ENCODE results near the gene YIPF7. TPM values are rescaled to one million over a fixed set of nuclear protein-coding genes. Genes with fewer than 3 reads are reported as not detected.
A peak's percentile ranks its signal among the peaks of the same experiment; 100 is the strongest.

The YIPF7 gene
- polyA plus RNA-seq, 2 of the 4 experiments (the other 2 are of a cell fraction) = not detected

- peak; percentile 30; the same call in 1 of the 2 replicates for TF ChIP-seq BHLHE40 (IDR thresholded peaks at IDR 0.05; ENCODE audit: low read depth, low read length)
- TF ChIP-seq CHD4 (IDR thresholded peaks at IDR 0.05; ENCODE audit: borderline replicate concordance) = no peak
- TF ChIP-seq MAFK (IDR thresholded peaks at IDR 0.05; ENCODE audit: partially characterized antibody) = no peak
- no peak for TF ChIP-seq FOXS1 (CRISPR knock-in tag; IDR thresholded peaks at IDR 0.05)
- TF ChIP-seq, protein P1, sequence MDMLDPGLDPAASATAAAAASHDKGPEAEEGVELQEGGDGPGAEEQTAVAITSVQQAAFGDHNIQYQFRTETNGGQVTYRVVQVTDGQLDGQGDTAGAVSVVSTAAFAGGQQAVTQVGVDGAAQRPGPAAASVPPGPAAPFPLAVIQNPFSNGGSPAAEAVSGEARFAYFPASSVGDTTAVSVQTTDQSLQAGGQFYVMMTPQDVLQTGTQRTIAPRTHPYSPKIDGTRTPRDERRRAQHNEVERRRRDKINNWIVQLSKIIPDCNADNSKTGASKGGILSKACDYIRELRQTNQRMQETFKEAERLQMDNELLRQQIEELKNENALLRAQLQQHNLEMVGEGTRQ (IDR thresholded peaks at IDR 0.05) = peak; percentile 90
- no peak for TF ChIP-seq TP53 (CRISPR knock-in tag; IDR thresholded peaks at IDR 0.05)
- TF ChIP-seq E2F6 (IDR thresholded peaks at IDR 0.05; ENCODE audit: borderline replicate concordance, low read depth) = no peak
Measured at GRCh38 chr4:44678094-44679041, 26.9 kb upstream of the YIPF7 start, which contains the start of gene GUF1 (continued).

DNA sequence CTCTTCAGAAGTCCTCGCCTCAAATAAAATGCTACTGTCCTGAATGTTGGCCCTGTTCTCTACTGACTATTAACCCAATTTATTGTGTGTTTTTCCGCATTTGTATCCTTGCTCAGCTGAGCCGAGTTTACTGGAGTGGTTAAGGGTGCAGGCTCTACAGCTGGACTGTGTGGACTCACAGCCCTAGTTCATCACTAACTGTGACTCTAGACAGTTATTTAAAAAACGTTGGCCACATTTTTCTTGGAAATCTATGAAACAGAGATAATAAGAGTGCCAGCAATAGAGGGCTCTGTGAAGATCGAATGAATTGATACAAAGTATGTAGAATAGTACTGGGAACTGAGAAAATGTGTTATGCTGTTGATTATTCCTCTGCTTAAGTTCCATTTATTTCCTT is 23.9 kb upstream of the YIPF7 start:
- DNase-seq (ENCODE audit: low read depth in 1 of 2, low spot score in 1 of 2) (no peak), FAIRE-seq (no peak), ATAC-seq (no peak)
- no peaks in the 10 kb centered on the region for H3K9me3 ChIP-seq
- WGBS (ENCODE audit: missing lambda C conversion rate) = 39% methylated on average over 5 of the region's 5 CpGs
- POLR2A ChIA-PET = no interaction called here
- H3K4me1 ChIP-seq = peaks cover 5% of the 10 kb centered on the region
- CTCF ChIA-PET = no interaction called here
- no peak overlapping the region for H3K4me3 ChIP-seq
- TF ChIP-seq RAD21 (conservative IDR thresholded peaks at IDR 0.05 in 1 of 2, IDR thresholded peaks at IDR 0.05 in 1 of 2) (no peak), ZC3H11A (IDR thresholded peaks at IDR 0.05) (no peak), CHD2 (IDR thresholded peaks at IDR 0.05; ENCODE audit: low read length, partially characterized antibody) (no peak), JUNB (IDR thresholded peaks at IDR 0.05) (no peak), GATA3 (IDR thresholded peaks at IDR 0.05; ENCODE audit: borderline replicate concordance) (no peak), NPAS2 (CRISPR knock-in tag; IDR thresholded peaks at IDR 0.05; ENCODE audit: borderline replicate concordance) (no peak), BHLHE40 (IDR thresholded peaks at IDR 0.05; ENCODE audit: low read depth, low read length) (no peak), EP300 (IDR thresholded peaks at IDR 0.05) (no peak), CBX8 (IDR thresholded peaks at IDR 0.05) (no peak), SREBF2 (IDR thresholded peaks at IDR 0.05) (no peak), KDM1A (IDR thresholded peaks at IDR 0.05; ENCODE audit: low read depth) (no peak)
- TF ChIP-seq, protein P2, sequence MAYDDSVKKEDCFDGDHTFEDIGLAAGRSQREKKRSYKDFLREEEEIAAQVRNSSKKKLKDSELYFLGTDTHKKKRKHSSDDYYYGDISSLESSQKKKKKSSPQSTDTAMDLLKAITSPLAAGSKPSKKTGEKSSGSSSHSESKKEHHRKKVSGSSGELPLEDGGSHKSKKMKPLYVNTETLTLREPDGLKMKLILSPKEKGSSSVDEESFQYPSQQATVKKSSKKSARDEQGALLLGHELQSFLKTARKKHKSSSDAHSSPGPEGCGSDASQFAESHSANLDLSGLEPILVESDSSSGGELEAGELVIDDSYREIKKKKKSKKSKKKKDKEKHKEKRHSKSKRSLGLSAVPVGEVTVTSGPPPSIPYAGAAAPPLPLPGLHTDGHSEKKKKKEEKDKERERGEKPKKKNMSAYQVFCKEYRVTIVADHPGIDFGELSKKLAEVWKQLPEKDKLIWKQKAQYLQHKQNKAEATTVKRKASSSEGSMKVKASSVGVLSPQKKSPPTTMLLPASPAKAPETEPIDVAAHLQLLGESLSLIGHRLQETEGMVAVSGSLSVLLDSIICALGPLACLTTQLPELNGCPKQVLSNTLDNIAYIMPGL (CRISPR knock-in tag; IDR thresholded peaks at IDR 0.05; ENCODE audit: borderline replicate concordance) = no peak
- TF ChIP-seq, protein P3, sequence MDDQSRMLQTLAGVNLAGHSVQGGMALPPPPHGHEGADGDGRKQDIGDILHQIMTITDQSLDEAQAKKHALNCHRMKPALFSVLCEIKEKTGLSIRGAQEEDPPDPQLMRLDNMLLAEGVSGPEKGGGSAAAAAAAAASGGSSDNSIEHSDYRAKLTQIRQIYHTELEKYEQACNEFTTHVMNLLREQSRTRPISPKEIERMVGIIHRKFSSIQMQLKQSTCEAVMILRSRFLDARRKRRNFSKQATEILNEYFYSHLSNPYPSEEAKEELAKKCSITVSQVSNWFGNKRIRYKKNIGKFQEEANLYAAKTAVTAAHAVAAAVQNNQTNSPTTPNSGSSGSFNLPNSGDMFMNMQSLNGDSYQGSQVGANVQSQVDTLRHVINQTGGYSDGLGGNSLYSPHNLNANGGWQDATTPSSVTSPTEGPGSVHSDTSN (IDR thresholded peaks at IDR 0.05) = no peak
- H3K4me2 ChIP-seq = no peak overlapping the region
- H3K27ac ChIP-seq = no peak overlapping the region

DNA sequence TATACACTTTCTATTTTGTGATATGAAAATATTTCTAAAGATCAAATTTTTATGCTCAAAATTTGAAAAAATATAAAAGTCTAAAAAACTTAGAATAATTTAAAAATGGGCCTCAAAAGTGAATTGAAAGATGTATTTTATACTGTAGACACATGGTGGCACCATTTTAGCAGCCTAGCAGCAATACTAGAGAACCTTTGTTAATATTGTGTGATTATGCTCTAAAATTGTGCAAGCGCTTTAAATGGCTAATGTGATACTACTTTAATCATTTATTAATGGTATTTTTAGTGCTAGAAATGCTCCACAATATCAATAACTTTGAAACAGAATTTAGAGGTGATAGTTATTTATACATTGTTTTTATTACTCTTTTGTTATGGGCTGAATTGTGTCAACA is 23.0 kb upstream of the YIPF7 start:
- Histone ChIP-seq H3K27ac (no peak overlapping the region), H3K9me3 (no peaks in the 10 kb centered on the region), H3K4me2 (no peak overlapping the region), H3K4me1 (no peaks in the 10 kb centered on the region; the same call in 2 of the 3 replicates), H3K4me3 (no peak overlapping the region)
- no peak for ATAC-seq
- no peak for TF ChIP-seq NPAS2 (CRISPR knock-in tag; IDR thresholded peaks at IDR 0.05; ENCODE audit: borderline replicate concordance)
- POLR2A ChIA-PET = no interaction called here
- CTCF ChIA-PET = no interaction called here
- FAIRE-seq = no peak
- DNase-seq (ENCODE audit: low read depth in 1 of 2, low spot score in 1 of 2) = no peak
- WGBS (ENCODE audit: missing lambda C conversion rate) = 21% methylated on average over 1 of the region's 1 CpG
